ENCODE measurements around the gene CTNNBL1.
A peak's percentile ranks its signal among the peaks of the same experiment; 100 is the strongest.
"Not testable (repeated sequence)": the region's sequence is repeated elsewhere in the genome, so short reads cannot be mapped to it uniquely, and the experiment has no call there.

CTNNBL1 gene, protein sequence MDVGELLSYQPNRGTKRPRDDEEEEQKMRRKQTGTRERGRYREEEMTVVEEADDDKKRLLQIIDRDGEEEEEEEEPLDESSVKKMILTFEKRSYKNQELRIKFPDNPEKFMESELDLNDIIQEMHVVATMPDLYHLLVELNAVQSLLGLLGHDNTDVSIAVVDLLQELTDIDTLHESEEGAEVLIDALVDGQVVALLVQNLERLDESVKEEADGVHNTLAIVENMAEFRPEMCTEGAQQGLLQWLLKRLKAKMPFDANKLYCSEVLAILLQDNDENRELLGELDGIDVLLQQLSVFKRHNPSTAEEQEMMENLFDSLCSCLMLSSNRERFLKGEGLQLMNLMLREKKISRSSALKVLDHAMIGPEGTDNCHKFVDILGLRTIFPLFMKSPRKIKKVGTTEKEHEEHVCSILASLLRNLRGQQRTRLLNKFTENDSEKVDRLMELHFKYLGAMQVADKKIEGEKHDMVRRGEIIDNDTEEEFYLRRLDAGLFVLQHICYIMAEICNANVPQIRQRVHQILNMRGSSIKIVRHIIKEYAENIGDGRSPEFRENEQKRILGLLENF

DNA sequence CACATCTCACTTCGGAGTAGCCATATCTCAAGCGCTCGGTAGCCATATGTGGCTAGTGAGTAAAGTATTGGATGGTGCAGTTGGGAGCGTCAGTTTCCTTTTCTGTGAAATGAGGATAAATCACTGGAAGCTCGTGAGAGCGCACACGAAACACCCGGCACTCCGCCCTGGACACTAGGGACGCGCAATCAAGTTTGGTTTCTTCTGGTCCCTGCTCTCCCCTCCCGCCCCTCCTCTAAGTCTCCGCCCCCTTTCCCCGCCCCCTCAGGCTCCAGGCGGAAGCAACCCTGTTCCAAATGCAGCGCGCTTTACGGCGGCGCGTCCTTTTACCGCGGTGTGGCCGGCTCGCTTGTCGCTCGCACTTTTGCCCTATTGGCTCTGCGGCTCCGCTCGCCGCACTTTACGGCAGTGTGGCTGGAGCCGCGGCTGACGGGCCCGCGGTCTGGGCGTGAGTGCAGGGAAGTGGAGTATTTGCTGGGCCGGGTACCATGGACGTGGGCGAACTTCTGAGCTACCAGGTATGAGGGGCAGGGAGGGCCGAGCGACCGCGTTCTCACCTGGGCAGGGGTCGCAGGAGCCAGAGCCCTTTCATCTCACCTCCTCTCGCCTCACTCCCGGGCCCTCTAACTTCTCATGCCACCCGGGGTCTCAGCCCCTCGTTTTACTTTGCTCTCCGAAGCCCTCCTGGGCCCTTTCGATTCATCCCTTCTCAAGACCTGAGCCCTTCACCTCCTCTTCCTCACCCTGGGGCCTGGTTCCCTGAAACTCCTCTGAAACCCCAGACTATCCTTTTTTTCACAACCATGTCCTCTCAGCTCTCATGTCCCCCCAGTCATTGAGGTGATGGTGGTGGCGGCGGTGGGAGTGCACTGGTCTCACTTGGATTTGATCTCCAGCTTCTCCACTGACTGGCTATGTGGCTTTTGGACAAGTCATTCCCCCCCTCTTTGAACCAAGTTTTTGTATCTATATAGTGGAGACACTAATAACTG lies at the start of gene CTNNBL1:
Gene CTNNBL1, plus strand, starts transcription at position 396 of the 992 bp plus-strand sequence. Its CDS starts 93 bp downstream, at position 489.
- peak; percentile 98 for DNase-seq

DNA sequence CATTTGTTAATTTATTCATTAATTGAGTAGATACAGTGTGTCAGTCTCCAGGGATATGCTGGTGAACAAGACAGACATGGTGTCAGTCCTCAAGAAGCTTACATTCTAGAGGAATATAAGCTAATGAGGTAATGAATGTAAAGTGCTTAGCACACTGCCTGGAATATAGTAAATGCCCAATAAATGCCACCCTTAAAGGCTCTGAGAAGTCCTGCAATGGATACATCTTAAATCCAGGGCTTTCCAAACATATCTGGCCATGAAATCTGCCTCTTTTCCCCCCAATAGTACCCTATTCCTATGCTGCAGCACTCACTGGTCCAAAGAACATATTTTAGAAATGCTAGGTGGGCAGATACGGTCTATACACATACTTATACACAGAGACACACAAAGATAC lies 49.2 kb upstream of the CTNNBL1 start:
- no peak for DNase-seq

DNA sequence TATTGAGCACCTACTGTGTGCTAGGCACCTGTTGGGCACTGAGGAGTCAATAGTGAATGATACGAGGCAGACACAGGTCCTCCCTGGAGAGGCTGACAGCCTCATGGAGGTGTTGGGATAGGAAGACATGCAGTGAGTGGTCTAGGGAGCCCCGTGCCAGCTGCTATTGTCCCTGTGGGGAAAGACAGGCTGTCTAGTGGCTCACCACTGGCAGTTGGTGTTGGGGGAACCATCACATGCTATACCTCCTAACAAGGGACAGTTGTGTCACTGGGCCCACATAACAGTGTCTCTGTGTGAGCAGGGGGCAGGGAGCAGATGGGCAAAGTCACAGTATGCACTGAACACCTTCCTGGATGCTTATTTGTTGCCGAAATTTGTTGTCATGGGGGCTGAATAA lies 45.9 kb upstream of the CTNNBL1 start:
- no peak for DNase-seq

DNA sequence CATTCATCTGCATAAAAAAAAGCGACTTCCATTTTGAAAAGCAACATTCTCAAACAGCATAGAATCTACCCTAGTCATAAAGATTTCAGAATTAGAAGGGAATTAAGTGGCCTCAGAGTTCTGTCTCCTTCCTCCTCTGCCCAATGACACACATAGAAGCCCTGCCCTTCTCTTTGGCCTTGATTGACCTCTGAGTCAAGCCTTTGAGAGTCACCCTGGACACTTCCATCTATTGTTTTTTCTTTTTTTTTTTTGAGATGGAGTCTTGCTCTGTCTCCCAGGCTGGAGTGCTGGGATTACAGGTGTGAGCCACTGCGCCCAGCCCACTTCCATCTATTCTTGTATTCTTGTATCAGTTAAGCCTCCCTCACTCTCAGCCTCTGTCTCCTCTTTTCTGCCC lies 44.8 kb upstream of the CTNNBL1 start:
- DNase-seq: no peak

DNA sequence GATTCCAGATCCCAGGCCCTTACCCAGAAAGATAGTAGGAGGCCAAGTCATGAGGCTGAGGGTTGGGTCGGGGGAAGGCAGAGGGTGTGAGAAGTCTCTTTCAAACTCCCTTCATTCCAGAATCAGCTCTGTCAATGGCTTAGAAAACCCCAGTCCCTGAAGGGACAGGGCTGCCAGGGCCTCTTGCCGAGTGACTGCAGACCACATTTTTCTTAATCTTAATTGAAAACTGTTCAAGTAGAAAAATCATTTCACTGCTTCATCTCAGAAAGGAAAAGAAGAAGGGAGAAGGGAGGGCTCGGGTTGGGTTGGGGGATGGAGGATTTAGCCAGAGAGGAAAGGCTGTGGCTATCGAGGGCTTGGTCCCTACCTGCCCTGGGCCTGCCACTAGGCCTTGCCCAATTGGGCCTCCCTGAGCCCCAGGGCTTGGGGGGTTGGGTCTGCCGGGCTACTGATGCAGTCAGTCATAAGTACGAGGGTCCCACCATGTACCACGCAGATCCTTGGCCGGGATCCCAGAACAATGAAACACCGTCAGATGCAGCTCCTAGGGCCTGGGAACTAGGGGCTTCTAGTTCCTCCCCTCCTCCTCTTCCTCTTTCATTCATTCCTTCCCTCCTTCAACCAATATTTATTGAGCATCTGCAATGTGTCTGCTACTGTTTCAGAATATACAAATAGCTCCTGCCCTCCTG lies 44.0 kb upstream of the CTNNBL1 start:
- DNase-seq: no peak

DNA sequence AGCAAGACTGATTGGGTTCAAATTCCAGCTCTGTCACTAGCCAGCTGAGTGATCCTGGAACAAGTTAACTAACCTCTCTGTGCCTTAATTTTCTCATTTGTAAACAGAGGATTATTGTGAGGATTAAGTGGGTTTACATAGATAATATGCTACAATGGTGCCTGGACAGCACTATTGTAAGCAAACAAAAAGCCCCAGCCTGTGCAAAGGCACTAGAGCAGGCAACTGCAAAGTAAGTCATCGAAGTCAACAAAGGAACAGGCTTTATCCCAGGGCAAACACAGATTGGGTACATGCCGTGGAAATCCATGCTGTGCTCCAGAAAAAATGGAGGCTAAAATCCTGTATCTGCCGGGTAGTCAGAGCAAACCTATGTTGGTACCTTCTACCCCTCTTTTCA lies 43.2 kb upstream of the CTNNBL1 start:
- DNase-seq: no peak

DNA sequence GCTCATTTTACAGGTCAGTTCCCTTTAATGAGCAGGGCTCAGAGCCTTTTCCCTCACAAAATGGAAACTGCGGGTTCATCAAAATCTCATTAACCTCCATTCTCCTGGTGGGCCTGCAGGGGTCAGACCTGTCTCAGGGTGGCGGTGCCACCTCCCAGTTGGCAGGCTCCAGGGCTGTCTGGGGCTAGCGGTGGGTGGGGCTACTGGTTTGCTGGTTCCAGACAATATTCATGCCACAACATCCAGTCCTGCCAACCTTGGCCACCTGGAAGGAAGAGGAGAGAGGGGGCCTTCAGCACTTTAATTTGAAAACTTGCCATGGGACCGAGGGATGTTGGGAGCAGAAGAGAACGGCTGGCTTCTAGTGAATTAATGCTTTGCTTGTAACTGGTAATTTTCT lies 41.9 kb upstream of the CTNNBL1 start:
- DNase-seq: peak; percentile 61

DNA sequence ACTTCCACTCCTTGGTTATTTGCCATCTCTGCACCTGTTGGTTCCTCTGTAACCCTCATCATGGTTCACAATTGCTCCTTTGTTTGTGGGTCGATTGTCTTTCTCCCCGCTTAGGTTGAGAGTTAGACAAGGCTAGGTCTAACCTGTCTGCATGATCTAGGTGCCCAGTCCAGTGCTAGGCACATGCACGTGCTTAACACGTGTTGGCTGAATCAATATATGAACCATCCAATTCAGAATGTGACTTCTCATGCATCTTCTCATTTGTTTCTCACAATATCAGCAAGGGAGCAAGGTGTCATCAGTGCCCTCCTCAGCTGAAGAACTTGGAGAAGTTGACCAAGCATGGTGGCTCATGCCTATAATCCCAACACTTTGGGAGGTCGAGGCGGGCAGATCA lies 36.9 kb upstream of the CTNNBL1 start:
- DNase-seq: no peak

DNA sequence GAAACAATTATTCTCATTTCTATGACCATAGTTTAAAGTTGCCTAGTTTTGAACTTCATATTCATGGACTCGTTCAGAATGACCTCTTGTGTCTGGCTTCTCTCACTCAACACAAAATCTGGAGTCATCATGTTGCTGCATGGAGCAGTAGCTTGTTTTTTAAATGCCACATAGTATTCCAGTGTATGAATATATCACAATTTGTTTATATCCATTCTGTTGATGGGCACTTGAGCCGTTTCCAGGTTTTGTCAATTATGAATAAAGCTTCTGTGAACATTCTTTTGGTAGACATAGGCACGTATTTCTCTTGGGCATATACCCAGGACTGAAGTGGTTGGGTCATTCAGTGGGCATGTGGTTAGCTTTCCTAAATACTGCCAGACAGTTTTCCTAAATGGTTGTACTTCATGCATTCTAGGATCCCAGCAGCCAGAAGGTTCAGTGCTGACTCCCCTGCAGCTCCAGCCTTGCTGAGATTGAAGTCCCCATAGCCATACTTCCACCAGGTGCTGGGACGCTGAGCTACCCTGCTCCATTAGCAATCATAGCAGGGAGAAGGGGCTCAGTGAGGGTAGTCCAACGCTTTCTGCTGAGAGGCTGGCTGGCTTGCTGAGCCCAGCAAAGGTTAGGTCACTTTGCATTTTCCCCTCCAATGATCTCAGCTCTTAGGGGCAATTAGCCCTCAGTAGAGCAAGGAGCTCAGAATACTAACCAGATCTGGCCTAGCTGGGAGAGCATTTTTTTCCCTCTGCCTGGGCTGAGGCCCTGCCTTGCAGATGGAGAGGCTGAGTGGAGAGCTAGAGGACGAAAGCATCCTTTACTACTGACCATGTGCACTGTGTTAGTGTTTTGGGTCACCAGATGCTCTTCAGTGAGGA lies 35.7 kb upstream of the CTNNBL1 start:
- no peak for DNase-seq

DNA sequence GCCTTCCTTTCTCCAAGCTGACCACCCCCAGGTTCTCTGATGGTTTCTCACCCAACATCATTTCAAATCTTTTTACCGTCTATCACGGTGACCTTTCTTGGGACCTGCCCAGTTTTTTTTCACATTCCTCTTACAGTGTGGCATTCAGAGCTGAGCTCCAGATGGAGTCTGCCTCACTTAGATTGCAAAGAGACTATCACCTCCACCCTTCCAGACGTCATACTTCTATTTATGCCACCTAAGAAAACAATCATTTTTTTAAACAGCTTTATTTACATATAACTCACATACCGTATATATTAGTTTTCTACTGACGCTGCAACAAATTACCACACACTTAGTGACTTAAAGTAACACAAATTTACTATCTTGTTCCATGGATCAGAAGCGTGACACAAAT lies 32.3 kb upstream of the CTNNBL1 start:
- DNase-seq: no peak

DNA sequence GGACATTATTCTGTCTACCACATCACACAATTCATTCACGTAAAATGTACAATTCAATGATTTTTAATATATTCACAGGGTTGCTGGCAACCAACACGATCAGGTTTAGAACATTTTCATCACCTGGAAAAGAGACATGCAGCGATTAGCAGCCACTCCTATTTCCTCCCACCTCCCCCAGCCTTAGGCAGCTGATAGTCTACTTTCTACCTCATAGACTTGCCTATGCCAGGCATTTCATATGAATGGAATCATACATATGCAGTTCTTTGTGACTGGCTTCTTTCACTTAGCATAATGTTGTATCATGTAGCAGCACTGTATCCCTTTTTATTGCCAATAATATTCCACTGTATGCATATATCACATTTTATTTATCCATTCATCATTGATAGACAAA lies 31.5 kb upstream of the CTNNBL1 start:
- DNase-seq: no peak

DNA sequence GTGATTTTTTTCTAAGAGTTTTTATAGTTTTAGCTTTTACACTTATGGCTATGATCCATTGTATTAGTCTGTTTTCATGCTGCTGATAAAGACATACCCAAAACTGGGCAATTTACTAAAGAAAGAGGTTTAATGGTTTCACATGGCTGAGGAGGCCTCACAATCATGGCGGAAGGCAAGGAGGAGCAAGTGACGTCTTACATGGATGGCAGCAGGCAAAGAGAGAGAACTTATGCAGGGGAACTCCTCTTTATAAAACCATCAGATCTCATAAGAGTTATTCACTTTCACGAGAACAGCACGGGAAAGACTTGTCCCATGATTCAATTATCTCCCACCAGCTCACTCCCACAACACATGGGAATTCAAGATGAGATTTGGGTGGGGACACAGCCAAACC lies 29.2 kb upstream of the CTNNBL1 start:
- not testable (repeated sequence) for DNase-seq

DNA sequence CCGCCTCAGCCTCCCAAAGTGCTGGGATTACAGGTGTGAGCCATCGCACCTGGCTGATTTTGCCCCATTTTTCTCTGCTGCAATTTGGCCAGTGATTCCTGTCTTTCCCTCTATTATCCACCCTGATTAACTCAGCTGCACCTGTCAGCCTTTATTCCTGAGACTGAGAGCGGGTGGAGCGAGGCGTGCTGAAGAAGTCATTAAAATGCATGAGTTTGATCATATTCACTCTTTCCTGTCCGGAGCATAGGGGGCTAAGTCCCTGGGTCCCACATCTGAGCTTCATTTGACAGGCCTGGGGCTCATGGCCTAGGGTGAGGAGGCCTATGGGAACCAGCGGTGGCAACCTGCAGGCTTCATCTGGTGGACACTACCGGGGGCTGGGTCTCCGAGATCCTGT lies 25.7 kb upstream of the CTNNBL1 start:
- DNase-seq: no peak

DNA sequence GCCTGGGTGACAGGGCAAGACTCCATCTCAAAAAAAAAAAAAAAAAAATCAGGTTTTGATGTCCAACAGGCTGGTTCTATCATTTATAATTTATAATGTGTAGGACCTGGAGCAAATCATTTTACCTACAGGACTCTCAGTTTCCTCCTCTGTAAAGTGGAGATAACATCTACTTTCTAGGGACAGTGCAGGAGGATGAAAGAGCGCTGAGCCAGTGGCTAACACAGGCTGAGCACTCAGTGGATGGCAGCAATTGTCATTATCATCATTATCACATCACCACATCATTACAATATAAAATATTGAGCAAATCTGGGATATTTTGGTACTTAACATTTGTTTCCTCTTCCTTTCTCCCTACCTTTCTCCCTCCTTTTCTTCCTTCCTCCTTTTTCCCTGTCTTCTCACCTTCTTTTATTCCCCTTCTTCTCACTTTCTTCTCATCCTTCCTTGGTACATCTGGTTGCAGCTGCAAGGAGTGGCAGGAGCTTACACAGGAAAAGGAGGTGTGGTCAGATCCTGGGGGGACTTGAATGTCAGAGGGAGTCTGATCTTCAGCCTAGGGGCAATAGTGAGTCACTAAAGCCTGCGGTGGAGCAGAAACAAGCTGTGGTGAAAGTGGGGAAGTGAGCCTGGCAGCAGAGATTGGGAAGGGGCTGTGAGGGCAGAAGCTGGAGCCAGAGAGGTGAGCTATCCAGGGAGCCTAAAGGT lies 24.6 kb upstream of the CTNNBL1 start:
- peak; percentile 12 for DNase-seq

DNA sequence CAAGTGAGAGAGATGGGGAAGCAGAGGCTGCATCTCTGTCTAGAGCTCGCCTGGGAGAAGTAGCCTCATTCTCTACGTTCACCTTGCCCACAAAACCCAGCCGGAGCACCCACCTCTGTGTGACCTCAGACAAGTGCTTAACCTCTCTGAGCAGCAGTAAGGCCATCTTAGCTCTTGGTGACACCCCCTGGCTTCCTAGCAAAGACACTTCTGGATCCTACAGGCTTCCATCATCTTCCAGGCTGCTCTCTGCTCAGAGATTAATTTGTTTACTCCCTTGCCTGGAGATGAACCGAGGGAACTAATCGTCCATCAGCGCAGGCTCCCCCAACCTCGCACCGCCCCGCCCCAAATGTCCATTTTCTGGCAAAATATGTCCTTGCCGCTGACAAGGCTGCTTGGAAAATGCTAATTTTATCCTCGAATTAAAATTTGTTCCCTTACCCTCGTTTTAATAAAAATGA lies 24.0 kb upstream of the CTNNBL1 start:
- no peak for DNase-seq

DNA sequence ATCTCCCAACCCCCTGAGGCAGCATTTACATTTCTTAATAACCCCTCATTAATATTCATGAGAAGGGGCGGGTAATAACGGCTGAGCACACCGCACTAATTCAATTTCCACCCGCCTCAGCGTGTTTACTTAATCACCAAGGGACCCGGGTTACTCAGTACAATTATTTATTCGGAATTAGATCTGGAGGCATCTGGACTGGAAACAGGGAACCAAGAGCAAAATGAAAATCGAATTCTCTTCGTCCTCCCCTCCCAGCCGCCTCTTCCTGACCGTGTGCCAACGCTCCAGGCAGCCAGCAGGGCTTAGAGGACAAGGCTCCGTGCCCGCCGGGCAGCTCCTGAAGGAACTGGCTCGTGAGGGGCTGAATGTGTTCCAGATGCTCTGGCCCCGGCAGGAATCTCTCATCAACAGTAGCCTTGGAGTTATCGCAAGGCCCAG lies 23.5 kb upstream of the CTNNBL1 start:
- DNase-seq: no peak

DNA sequence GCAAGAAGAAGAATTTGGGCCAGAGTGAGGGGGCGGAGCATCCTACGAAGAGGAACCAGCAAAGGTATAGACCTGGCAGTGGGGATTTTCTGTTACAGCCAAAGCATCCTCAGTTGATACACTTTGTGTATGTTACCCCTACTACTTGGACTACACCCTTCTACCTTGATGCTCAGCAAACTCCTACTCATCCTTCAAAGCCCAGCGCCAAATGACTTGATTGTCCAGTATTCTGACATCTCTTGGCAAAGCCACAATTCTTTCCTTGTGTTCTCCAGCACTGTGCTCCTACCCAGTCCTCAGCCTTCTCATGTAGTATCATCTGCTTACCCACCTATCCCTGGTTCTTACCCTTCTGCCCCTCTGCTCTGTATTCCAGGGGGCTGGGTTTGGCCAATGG lies 21.7 kb upstream of the CTNNBL1 start:
- DNase-seq: no peak

DNA sequence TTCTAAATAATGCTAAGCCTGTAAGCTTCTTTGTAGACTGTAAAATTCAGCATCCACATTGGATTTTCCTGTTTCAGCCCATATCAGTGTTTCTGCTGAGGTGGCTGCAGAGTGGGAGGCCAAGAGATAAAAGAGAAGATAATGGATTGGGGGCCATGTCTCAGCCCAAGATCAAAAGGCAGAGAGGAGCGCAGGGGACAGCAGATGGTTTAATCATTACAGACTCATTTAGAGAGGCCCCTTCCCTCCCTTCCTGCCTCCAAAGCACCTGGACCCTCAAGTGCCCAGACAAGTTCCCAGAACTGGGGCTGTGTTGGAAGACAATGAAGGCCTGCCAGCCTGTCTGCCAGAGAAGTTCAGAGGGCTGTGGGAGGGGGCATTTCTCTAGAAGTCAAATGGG lies 20.4 kb upstream of the CTNNBL1 start:
- no peak for DNase-seq

DNA sequence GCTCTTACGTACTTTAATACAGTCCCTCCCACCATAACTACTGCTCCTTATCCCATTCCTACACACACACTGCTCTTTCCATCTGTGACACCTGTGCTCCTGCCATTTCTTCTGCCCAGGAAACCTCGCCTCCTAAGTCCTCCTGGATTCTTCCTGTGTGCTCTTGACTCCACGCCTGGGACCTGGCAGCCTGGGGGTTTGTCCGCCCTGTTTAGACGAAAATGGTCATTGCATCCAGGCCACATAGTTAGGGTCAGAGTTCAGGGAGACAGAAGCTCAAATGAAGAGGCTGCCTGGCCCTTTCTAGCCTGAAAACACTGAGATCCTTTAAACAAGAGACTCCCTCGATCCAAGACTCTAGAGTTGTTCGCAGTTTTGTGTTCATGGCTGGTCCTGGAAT lies 17.4 kb upstream of the CTNNBL1 start:
- no peak for DNase-seq

DNA sequence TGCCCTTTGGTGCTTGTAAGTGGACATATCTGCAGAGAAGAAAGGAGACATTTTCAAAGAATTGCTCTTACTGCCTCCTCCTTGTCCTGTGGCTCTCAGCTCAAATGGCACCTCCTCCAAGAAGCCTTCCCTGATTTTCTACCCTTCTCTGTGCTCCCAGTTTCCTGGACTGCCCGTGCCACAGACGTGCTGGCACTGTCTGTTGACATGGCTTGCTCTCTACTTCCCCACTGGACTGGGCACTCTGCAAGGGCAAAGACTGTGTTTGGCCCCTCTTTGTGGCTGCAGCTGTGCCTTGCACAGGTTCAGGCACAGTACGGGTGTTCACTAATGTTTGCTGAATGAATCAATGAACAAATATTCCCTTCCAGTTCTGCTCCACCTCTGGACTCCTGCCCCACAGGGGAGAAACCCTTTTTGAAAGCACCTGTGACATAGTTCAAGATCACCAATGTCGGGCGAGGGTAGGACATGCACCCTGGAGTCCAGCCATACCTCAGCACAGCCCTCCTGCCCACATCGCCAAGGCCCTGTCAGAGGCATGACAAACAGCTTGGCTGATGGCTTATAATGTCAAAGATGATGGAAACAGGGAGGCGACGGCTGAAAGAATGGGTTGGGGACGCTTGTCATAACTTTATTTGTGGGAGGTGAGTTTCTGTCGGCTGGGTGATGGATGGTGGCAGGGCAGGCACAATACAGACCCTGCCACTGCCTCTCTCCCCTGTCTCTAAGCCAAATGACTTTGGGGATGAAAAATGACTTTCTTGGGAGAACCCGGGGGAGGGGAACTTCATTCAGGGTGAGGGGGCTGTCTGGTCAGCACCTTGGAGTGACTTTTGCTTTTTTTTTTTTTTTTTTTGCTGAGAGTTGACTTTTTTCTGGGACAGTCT lies 15.6 kb upstream of the CTNNBL1 start:
- DNase-seq: no peak

Measured in activated CD4-positive, alpha-beta T cell treated with anti-CD3 and anti-CD28 coated beads for 48 hours (primary cell).